K562 (cell line): ENCODE measurements around the gene PRKX. TPM values are rescaled to one million over a fixed set of nuclear protein-coding genes. Genes with fewer than 3 reads are reported as not detected.
A peak's percentile ranks its signal among the peaks of the same experiment; 100 is the strongest.

Experiments
- ATF4 ChIP-seq: fragments of 450-650 bp; formaldehyde crosslinking; IDR thresholded peaks from 2 replicates; pipeline ENCODE4 v1.4.0; 2022; ENCODE audit warnings: mild to moderate bottlenecking, moderate library complexity
- DIDO1 ChIP-seq: fragments of 450-650 bp; IDR thresholded peaks from 2 replicates; pipeline ENCODE4 v1.6.1; 2016; ENCODE audit warnings: low read depth, missing biosample characterization, missing genetic modification characterization
- EP300 ChIP-seq: IDR thresholded peaks from 2 replicates; pipeline ENCODE4 v1.6.1; 2012; ENCODE audit warnings: low read length, improper control_type of control experiment
- FOSL1 ChIP-seq: fragments of 200-800 bp; sonication (Bioruptor generic); conservative IDR thresholded peaks from 2 replicates; pipeline ENCODE4 v1.6.1; 2016; ENCODE audit warnings: missing genetic modification characterization, missing compliant biosample characterization
- GTF2E2 ChIP-seq: fragments of 200-800 bp; sonication (Bioruptor generic); IDR thresholded peaks from 2 replicates; pipeline ENCODE4 v1.6.1; 2016; ENCODE audit warnings: missing genetic modification characterization, missing compliant biosample characterization
- HIVEP1 ChIP-seq: fragments of 250-450 bp; sonication (Bioruptor Pico); IDR thresholded peaks from 2 replicates; pipeline ENCODE4 v1.4.0; 2020; ENCODE audit warnings: mild to moderate bottlenecking
- IFI16 ChIP-seq: fragments of 250-450 bp; sonication (Bioruptor Pico); IDR thresholded peaks from 2 replicates; pipeline ENCODE4 v2.1.2; 2022; ENCODE audit warnings: mild to moderate bottlenecking, inconsistent platforms
- KLF13 ChIP-seq: fragments of 450-650 bp; IDR thresholded peaks from 2 replicates; pipeline ENCODE4 v1.6.1; 2016; ENCODE audit warnings: missing genetic modification characterization, low read depth, mild to moderate bottlenecking, missing compliant biosample characterization, moderate library complexity, borderline replicate concordance
- NFIC ChIP-seq: fragments of 450-650 bp; IDR thresholded peaks from 2 replicates; pipeline ENCODE4 v1.6.1; 2017; ENCODE audit warnings: mild to moderate bottlenecking, inconsistent platforms
- NFIX ChIP-seq: fragments of 250-450 bp; sonication (Bioruptor Pico); IDR thresholded peaks from 2 replicates; pipeline ENCODE4 v1.4.0; 2020; ENCODE audit warnings: low read depth, mild to moderate bottlenecking, moderate library complexity
- NFXL1 ChIP-seq: fragments of 450-650 bp; formaldehyde crosslinking; IDR thresholded peaks from 2 replicates; pipeline ENCODE4 v1.4.0; 2021; ENCODE audit warnings: mild to moderate bottlenecking
- NR4A1 ChIP-seq, 2 experiments: fragments of 250-450 bp in 1 of 2; fragments of 450-650 bp in 1 of 2; sonication (Bioruptor Pico) in 1 of 2; IDR thresholded peaks; 2 replicates each; pipeline versions ENCODE4 v1.4.0 to v1.6.1; 2016 to 2020; ENCODE audit warnings: mild to moderate bottlenecking in 2 of 2, missing compliant biosample characterization in 1 of 2, missing genetic modification characterization in 1 of 2, moderate library complexity in 1 of 2
- PHTF2 ChIP-seq: fragments of 250-450 bp; sonication (Bioruptor Pico); IDR thresholded peaks from 2 replicates; pipeline ENCODE4 v1.5.0; 2021; ENCODE audit warnings: mild to moderate bottlenecking
- RCOR1 ChIP-seq, 2 experiments: IDR thresholded peaks; 2 replicates each; pipeline ENCODE4 v1.6.1; 2012; ENCODE audit warnings: low read depth in 2 of 2, low read length in 2 of 2, borderline replicate concordance in 1 of 2, improper control_type of control experiment in 1 of 2
- RFX1 ChIP-seq: fragments of 450-650 bp; IDR thresholded peaks from 2 replicates; pipeline ENCODE4 v1.6.1; 2016; ENCODE audit warnings: mild to moderate bottlenecking, moderate library complexity
- SRF ChIP-seq, 2 experiments: fragments of 250-450, 450-650 bp in 1 of 2; sonication (Bioruptor Pico) in 1 of 2; sonication (generic) in 1 of 2; formaldehyde crosslinking; IDR thresholded peaks; 2 replicates each; pipeline versions ENCODE4 v1.5.0 to v1.5.1; 2020 to 2022; ENCODE audit warnings: mild to moderate bottlenecking in 1 of 2, missing genetic modification reagents in 1 of 2
- TAL1 ChIP-seq: fragments of 450-650 bp; IDR thresholded peaks from 2 replicates; pipeline ENCODE4 v1.6.1; 2016; ENCODE audit warnings: mild to moderate bottlenecking
- ZFPM2 ChIP-seq: fragments of 250-450 bp; sonication (Bioruptor Pico); IDR thresholded peaks from 2 replicates; pipeline ENCODE4 v1.5.1; 2022; ENCODE audit warnings: mild to moderate bottlenecking
- ZNF253 ChIP-seq: fragments of 250-450 bp; sonication (Bioruptor Pico); conservative IDR thresholded peaks from 2 replicates; pipeline ENCODE4 v1.6.1; 2021; ENCODE audit warnings: mild to moderate bottlenecking
- ZNF311 ChIP-seq: fragments of 250-450 bp; sonication (Bioruptor Pico); IDR thresholded peaks from 2 replicates; pipeline ENCODE4 v1.4.0; 2020; ENCODE audit warnings: mild to moderate bottlenecking, moderate library complexity
- ZNF583 ChIP-seq: fragments of 250-450 bp; sonication (Bioruptor Pico); IDR thresholded peaks from 2 replicates; pipeline ENCODE4 v1.4.0; 2020
- ZNF707 ChIP-seq: fragments of 250-450 bp; sonication (Bioruptor Pico); conservative IDR thresholded peaks from 2 replicates; pipeline ENCODE4 v1.8.0; 2022; ENCODE audit warnings: inconsistent platforms, mild to moderate bottlenecking, moderate library complexity
- ZSCAN32 ChIP-seq: fragments of 450-650 bp; formaldehyde crosslinking; IDR thresholded peaks from 2 replicates; pipeline ENCODE4 v1.4.0; 2020; ENCODE audit warnings: mild to moderate bottlenecking, moderate library complexity
- polyA plus RNA-seq, 8 experiments: library from polyadenylated mRNA; depleted of rRNA in 4 of 8; stranded (reverse) in 5 of 8; unstranded in 3 of 8; fragments of >200 nt; fragmentation: Nextera tagmentation in 2 of 8; fragmentation: Illumina TruSeq in 1 of 8; extraction: Ambion mirVana in 2 of 8; extraction: Trizol in 1 of 8; gene quantifications; 2 replicates each; pipeline versions ENCODE4 v1.2.1 to v1.2.3, GENCODE V29; 2011 to 2014; ENCODE audit warnings: inconsistent platforms in 1 of 8, missing spikeins in 1 of 8
- total RNA-seq, 7 experiments: library from RNA; depleted of rRNA in 6 of 7; stranded (reverse); fragments of >200 nt in 6 of 7; fragmentation: Illumina TruSeq in 2 of 7; extraction: Trizol in 2 of 7; gene quantifications; 2 replicates each; pipeline versions ENCODE4 v1.2.1 to v1.2.3, GENCODE V29; 2011 to 2021; ENCODE audit warnings: low replicate concordance in 1 of 7
- TF ChIP-seq, protein P1 (sequence below): fragments of 450-650 bp; IDR thresholded peaks from 2 replicates; pipeline ENCODE4 v1.6.1; 2016; ENCODE audit warnings: antibody characterized with exemption
- TF ChIP-seq, protein P2 (sequence below): fragments of 250-450 bp; sonication (Bioruptor Pico); IDR thresholded peaks from 2 replicates; pipeline ENCODE4 v1.4.0; 2020; ENCODE audit warnings: mild to moderate bottlenecking, moderate library complexity

Gene PRKX
- total and polyA plus RNA-seq, 9 of the 15 experiments (the other 6 are each of a cell fraction or from before 2014, with no cell fraction given), result 3.3 to 29.4 (median 23.7) TPM

DNA sequence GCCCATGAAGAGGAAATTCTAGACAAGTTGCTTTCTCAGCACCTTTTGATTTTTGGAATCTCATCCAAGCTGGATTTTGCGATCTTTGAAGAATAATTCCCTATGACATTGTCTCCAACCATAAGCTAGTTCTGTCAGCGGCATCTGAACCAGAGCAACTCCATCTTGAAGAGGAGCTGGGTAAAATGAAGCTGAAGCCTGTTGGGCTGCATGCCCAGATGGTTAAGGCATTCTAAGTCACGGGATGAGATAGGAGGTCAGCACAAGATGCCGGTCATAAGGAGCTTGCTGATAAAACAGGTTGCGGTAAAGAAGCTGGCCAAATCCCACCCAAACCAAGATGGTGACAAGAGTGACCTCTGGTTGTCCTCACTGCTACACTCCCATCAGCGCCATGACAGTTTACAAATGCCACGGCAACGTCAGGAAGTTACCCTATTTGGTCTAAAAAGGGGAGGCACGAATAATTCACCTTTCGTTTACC, 12.0 kb downstream of the PRKX start (continued):
- TF ChIP-seq, protein P1, sequence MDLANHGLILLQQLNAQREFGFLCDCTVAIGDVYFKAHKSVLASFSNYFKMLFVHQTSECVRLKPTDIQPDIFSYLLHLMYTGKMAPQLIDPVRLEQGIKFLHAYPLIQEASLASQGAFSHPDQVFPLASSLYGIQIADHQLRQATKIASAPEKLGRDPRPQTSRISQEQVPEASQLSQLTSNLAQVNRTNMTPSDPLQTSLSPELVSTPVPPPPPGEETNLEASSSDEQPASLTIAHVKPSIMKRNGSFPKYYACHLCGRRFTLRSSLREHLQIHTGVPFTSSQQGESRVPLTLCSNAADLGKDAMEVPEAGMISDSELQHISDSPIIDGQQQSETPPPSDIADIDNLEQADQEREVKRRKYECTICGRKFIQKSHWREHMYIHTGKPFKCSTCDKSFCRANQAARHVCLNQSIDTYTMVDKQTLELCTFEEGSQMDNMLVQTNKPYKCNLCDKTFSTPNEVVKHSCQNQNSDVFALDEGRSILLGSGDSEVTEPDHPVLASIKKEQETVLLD, result peak; percentile 68; the same call in 1 of the 2 replicates
- TF ChIP-seq NFIC (peak; percentile 70), ZNF253 (CRISPR knock-in tag) (peak; percentile 75; the same call in 1 of the 2 replicates), NR4A1 (CRISPR knock-in tag; IDR thresholded peaks at IDR 0.05) (peak; percentile 98), NR4A1 (tag; IDR thresholded peaks at IDR 0.05) (peak; percentile 98), ATF4 (CRISPR knock-in tag) (peak; percentile 84), ZNF583 (CRISPR knock-in tag) (peak; percentile 99), IFI16 (CRISPR knock-in tag) (peak; percentile 94), RCOR1 (IDR thresholded peaks at IDR 0.05; ENCODE audit: borderline replicate concordance in 1 of 2, low read depth in 2 of 2, low read length in 2 of 2) (0 out of 4 replicates have a peak, but pooled peaks of 1 of the 2 experiments have one; percentile 10), ZSCAN32 (CRISPR knock-in tag) (peak; percentile 81), GTF2E2 (tag) (0 out of 2 replicates have a peak, but pooled peaks have one; percentile 66), RFX1 (peak; percentile 67), ZNF707 (CRISPR knock-in tag) (peak; percentile 73; the same call in 1 of the 2 replicates), PHTF2 (CRISPR knock-in tag) (peak; percentile 75; the same call in 1 of the 2 replicates), ZFPM2 (CRISPR knock-in tag) (peak; percentile 50; the same call in 1 of the 2 replicates), EP300 (peak; percentile 15; the same call in 1 of the 2 replicates), ZNF311 (CRISPR knock-in tag) (peak; percentile 57; the same call in 1 of the 2 replicates), HIVEP1 (peak; percentile 98), TAL1 (peak; percentile 58; the same call in 1 of the 2 replicates), NFXL1 (CRISPR knock-in tag) (peak; percentile 84), DIDO1 (tag) (peak; percentile 82; the same call in 1 of the 2 replicates), KLF13 (tag) (peak; percentile 90), NFIX (CRISPR knock-in tag) (peak; percentile 56), SRF (CRISPR knock-in tag; IDR thresholded peaks at IDR 0.05) (peak; percentile 49 to 84; a peak in 2 of 4 replicates), FOSL1 (tag) (peak; percentile 52)
- TF ChIP-seq, protein P2, sequence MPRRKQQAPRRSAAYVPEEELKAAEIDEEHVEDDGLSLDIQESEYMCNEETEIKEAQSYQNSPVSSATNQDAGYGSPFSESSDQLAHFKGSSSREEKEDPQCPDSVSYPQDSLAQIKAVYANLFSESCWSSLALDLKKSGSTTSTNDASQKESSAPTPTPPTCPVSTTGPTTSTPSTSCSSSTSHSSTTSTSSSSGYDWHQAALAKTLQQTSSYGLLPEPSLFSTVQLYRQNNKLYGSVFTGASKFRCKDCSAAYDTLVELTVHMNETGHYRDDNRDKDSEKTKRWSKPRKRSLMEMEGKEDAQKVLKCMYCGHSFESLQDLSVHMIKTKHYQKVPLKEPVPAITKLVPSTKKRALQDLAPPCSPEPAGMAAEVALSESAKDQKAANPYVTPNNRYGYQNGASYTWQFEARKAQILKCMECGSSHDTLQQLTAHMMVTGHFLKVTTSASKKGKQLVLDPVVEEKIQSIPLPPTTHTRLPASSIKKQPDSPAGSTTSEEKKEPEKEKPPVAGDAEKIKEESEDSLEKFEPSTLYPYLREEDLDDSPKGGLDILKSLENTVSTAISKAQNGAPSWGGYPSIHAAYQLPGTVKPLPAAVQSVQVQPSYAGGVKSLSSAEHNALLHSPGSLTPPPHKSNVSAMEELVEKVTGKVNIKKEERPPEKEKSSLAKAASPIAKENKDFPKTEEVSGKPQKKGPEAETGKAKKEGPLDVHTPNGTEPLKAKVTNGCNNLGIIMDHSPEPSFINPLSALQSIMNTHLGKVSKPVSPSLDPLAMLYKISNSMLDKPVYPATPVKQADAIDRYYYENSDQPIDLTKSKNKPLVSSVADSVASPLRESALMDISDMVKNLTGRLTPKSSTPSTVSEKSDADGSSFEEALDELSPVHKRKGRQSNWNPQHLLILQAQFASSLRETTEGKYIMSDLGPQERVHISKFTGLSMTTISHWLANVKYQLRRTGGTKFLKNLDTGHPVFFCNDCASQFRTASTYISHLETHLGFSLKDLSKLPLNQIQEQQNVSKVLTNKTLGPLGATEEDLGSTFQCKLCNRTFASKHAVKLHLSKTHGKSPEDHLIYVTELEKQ (CRISPR knock-in tag), result peak; percentile 96
